GM12874 (cell line): ENCODE results near the gene ASS1.

Experiments used
- CTCF ChIP-seq: IDR thresholded peaks from 2 replicates; pipeline ENCODE4 v1.5.1; 2011; ENCODE audit warnings: low read depth, mild to moderate bottlenecking, control low read depth, low read length, moderate library complexity; ENCODE audit not compliant: insufficient read depth

The ASS1 gene

DNA sequence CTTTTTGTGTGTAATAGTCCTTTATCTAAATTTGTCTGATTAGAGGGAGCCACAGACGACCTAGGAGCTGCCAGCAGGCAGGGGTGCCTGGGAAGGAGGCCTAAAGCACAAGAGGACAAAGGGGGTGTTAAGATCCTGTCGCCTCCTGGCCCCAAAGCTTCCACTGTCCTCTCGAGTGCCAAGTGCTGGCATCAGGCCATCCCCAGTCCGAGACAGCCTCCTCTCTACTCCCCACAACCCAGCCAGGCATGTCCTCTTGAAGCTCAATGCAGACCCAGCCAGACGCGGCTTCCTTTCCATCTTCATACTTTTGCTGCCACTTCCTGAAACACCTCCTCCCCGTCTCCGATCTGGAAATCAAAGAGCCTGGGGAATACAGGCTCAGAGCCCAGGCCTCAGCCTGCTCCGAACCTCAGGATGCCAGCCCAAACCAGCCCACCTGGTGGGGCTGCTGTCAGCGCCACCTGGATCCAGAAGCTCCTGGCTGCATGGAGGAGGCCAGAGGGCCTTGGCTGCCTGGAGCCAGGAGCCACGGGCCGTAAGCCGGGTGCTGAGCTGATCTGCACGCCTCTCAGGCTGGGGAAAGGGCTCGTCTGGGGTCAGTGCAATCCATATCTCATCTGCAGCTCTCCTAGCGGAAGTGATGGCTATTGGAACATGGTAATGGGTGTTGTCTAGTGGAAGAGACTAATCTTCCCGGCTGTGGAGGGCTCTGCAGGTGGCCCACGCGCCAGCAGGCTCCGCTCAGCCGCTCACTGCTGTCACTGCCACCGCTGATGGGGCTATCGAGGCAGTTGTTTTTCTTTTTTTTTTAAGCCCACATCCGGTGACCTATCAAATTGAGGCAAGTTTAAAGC, 74.4 kb downstream of the ASS1 start:
- TF ChIP-seq CTCF, result no peak

DNA sequence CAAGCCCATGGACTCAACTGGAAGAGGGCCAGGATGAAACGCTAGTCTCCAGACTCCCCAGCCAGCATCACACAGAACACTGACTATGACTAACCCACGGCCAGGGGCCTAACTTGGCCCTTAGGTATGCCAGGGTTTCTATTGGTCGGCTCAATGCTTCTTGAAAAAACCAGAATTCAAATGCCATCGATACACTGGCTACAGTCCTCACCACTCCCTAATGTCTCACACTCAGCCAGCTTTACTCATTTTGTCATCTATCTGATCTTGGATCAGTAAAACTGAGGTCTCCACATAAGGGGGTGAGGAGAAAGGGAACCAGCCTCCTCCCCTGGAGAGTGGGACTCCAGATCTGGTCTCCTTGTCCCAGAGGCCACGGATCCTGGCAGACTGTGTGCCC, 75.2 kb downstream of the ASS1 start:
- TF ChIP-seq CTCF, result no peak

- TF ChIP-seq CTCF, result no peak
Observed at GRCh38 chr9:130521715-130522114, 77.0 kb downstream of the ASS1 start.

GRCh38 chr9:130522233-130522808, 77.6 kb downstream of the ASS1 start:
- no peak for TF ChIP-seq CTCF

GRCh38 chr9:130523921-130524320, 79.2 kb downstream of the ASS1 start:
- TF ChIP-seq CTCF, result no peak

DNA sequence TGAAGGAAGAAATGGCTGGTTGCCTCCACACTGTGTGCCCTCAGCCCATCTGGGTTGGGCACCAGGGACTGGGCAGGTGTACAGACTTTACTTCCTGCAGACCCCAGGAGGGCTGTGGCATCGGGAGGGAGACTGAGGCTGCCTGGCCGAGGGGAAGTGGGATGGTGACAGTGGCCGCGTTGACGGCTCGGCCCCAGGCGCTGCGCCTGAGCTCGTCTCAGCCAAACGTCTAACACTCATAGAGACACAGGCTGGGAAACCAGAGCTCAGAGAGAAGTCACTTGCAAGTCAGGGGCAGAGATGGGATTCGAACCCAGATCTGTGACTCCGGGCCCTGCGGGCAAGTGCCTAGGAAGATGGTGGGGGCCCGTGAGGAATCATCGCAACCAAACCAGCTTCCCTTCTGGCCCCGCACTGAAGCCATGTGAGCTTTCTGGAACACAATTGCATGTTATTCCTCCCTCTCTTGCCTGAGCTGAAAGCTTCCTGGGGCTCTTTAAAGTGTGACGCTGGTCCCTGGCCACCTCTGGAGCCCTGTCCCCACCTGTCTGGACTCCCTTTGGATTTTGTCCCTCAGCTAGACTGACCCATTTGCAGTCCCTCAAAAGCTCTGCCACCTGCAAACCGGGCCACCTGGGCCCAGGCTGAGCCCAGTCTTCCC, 81.6 kb downstream of the ASS1 start:
- TF ChIP-seq CTCF, result no peak

DNA sequence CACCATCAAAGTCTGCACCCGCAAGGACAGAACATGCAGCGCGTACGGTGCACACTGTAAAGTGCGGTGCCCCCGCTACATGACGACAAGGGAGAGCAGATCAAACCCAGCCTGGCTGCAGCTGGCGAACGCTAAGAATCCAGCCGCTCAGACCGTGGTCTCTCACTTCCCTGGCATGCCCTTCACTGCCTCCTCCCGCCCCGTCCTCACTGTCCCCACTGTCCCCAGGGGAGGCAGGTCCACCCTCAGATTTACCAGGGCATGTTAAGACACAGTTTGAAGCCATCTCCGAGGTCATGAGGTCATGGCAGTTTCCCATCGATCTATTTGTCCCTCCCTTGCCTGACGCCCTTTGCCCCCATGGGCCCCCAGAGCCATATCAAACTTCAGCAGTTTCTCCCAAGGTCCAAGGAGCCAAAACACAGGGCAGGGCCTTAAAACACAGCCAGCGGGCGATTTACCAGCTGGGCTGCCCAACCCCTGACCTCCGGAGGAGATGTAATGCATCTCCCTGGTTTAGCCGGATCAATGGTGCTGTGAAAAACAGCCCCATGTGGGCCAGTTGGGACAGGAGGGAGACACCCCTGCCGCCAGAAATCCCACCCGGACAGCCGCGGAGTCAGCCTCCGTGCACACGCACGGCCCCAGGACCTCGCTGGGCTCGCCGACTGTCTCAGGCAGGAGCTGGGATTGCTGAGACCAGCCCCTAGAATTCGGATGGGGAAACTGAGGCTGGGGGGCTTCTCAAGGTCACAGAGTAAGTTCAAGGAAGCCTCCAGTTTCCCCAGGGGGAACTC, 82.3 kb downstream of the ASS1 start:
- TF ChIP-seq CTCF, result no peak
